ENCODE results near the gene CCDC57.

Gene CCDC57

DNA sequence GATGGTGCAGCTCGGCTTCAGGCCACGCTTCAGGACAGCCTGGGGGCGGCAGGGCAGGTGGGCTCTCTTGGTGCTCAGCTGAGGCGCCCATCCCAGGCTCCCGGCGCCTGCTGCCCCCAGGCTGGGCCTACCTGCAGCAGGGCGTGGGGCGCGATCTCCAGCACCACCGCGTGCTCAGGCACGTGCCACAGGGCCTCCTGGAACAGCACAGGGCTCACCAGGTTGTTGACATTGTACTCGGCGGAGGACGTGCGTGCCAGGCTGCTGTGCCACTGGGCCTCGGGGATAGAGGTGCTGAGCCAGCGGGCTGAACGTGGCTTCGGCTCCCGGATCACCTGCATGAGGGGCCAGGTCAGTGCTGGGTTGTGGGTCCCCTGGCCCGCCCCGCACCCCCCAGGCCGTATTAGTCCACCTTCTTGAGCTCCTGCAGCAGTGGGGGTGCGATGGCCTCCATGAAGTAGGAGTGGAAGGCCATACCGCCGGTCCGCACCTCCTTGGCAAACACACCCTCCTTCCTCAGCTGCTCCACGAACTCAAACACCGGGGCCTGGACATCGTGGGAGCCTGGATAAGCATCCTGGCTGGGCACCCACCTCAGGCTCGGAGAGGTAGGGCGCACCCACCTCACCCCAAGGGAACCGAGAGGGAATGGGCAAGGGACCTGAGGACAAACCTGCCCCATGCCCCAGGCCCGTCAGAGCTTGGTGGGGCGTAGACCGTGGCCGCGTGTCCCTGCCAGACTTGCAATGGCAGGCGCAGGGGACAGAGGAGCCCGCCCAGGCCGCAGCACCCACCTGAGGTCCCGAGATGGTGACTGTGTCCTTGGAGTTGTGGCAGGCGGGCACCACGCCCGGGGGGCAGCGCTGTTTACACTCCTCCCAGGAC, 123.6 kb downstream of the CCDC57 start:
- DNase-seq: no peak

DNA sequence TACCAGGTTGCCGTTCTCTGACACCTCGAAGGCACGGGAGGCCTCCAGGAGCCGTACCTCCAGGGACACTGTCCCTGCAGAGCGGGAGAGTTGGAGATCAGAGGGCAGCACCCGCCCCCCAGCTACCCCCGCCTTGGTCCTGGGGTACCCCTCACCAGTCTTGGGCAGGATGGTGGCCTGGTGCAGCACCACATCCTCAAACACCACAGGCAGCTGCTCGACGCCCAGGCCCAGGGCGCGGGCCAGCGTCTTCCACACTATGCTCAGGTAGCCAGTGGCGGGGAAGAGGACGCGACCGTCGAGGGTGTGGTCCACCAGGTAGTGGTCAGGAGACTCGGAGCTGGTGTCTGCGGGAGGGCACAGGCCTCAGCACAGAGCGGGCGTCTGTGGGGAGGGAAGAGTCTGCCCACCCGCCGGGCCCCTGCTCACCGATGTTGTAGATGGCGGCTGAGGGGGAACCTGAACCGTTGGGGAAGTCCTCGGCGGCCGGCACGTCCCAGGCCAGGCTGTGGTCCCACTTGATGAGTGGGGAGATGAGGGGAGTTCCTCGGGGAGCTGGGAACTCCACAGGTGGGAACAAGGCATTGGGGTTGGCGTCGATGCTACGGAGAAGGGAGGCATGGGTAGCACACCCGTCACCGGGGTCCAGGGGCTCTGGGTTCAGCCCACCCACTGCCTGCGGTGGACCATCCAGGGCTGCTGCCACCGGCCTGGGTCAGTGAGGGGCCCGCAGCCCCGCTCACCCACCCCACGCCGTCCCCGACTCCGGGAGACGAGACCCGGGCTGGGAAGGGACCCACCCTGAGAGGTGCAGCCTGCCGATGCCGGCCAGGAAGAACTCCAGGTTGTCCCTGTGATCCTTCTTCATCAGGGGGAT, 124.4 kb downstream of the CCDC57 start:
- no peak for DNase-seq

DNA sequence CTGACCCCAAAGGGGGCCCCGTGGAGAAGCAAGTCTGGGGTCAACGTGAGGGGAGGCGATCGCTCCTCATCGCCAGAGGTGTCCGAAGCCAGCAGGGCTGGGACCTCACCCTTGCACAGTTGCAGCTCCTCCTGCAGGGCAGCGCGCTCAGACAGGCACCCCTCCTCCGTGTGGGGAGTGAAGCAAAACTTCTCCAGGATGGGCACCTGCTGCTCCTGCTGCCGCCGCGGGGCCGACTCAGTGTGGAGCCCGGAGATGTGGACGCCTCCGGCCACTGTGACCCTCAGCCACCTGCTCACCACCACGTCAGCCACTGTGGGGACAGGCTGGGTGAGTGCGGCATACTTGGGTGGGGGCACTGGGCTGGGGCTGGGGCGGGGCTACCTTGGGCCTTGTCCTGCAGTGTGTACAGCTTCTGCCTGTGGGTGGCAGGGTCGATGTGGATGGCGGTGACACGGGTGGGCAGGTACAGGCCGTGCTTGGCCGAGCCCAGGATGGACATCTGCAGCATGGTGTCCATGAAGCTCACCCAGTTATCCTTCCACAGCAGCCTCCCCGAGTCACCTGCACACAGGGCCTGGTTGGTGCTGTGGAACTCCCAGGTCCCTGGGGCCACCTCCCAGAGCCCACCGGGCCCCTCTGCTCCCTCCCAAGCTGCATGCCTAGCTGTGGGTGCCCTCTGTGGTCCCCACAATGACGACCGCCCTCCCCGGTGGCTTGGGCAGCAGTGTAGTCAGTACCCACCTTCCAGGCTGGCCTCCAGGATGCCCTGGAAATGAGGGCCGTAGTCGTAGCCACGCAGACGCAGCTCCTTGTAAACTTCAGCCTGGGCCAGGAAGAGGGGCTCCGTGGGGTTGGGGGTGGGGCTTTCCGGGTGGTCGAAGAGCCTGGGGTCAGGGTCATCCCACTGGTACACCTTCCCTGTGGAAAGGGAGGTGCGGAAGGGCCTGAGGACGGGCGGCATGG, 125.4 kb downstream of the CCDC57 start:
- DNase-seq: no peak

DNA sequence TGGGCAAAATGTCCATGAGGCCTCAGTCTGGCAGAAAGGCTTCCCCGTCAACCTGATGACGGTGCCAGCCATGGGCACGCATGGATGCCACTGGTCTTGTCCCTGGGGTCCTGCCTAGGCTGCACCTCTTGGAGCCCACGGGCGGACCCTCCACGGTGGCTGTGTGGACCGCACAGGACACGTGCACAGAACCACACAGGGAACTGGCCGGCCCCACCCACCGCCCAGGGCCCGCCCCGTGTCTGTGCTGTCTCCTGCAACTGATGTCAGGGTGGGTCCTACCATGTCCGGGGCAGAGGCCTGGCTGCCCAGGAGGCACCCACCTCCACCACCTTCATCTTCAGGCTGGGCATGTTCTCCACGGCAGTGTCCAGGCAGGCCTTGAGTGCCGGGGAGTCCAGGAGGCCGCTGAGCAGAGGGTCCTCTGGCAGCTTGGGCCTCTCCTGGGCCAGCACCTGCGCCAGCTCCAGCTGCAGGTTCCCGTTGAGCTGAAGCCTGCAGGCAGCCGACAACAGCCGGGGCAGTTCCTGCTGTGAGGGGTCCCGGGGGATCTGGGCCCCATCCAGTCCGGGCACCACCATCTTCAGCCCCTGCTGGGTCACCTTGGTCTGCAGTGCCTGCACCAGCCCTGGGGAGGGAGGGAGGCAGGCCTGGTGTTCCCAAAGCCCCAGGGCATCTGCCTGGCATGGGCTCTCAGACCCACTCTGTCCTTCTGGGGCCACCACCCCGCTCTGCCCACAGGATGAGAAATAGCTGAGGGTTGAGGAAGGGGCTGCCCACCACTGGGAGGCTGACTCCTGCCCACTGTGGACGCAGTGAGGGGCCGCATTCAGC, 126.5 kb downstream of the CCDC57 start:
- DNase-seq: no peak

DNA sequence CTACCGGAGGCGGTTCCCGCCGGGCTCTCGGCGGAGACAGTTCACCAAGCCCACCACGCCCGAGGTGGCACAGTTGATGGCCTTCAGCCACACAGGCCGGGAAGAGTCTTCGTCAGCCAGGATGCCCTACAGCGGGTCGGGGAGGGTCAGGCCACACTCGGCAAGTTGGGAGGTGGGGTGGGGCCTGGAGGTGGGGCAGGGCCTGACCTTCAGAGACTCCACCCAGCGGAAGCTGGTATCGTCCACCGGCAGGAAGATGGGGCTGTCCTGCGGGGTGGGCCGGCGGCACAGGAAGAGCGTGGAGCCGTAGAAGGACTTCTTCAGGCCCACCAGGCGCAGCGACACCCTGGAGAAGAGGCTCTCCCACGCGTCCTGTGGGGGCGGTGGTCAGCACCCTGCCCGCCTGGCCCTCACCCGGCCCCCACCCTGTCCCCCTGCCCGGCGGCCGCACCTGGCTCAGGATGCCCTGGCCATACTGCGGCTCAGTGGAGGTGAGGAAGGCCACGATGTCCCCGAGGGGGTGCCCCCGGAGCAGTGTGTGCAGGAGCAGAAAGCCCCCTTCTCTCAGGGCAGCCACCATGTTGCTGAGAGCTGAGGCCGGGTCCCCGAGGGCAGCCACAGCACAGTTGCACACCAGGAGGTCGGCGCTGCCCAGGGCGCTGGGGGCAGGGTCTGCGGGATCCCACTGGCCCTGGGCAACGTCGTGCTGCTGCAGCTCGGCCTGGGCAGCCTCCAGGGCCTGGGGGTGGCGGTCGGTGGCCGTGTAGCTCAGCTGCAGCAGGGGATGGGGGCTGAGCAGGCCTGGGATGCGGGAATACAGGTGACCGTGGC, 127.4 kb downstream of the CCDC57 start:
- no peak for DNase-seq

DNA sequence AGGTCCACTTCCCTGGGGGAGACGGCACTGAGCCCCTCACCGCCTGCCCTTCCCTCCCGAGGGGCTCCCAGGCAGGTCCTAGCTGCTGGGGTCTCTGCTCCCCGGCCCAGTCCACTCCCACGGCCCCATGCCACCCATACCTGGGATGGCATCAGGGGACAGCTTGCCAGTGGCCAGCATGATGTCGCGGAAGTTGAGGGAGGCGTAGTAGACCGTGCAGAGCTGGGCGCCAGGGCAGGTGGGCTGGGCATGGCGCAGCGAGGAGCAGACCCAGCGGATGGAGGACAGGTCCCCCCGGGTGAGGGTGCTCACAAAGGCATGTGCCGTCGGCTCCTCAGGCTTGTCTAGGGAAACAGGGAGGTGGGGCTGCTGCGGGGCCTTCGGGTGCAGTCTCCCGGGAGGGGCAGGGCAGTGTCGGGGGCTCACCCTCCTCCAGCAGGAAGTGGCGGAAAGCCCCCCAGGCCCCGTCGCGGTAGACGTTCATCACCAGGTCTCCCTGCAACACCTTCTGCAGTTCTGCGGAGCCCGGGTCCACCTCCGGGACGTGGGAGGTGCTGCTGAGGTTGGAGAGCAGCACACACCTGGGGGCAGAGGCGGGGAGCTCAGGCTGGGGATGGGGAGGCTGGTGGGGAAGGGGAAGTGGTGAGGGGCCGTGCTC, 128.1 kb downstream of the CCDC57 start:
- DNase-seq: no peak

DNA sequence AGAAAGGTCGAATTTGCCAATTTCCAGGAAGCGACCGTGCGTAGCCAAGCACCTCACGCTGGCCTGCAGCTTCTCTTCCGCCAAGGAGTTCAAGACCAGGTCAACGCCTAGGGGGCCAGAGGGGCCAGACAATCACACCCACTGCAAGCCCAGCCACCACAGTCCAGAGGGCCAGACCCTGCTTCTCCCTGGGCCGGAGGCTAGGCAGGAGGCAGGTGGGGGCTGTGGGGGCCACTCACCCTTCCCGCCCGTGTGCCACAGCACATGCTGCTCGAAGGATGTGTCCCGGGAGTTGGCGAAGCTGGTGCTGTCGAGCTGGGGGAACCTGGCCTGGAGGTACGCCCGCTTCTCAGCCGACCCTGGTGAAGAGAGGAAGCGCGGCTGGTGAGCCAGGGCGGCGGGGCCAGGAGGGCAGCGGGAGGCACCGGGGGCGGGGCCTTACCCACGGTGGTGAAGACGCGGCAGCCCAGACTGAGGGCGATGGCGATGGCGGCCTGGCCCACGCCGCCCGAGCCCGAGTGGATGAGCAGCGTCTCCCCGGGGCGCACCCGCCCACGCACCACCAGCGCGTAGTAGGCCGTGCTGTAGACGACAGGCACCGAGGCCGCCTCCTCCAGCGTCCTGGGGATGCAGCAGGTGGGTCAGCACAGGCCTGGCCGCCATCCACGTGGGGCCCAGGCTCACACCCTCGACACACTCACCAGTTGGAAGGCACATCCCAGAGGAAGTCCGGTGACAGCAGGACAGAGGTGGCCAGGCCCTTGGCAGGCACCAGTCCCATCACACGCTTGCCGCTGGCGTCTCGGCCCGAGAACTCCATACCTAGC, 128.9 kb downstream of the CCDC57 start:
- no peak for DNase-seq

DNA sequence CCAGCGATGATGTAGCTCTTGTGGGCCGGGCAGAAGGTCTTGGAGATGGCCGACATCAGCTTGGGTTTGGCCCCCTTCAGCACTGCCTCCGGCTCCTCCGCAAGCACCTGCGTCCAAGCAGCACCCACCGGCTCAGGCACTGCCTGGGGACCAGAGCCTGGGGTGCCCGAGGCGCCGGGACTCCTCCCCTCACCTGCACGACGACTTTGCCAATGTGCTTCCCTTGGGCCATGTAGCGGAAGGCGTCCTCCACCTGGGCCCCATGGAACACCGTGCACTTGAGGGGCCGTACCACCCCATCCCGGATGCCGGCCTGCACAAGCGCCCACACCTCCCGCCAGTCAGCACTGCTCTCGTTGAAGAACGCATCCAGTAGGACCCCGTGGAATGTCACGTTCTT, 129.6 kb downstream of the CCDC57 start:
- DNase-seq: no peak

DNA sequence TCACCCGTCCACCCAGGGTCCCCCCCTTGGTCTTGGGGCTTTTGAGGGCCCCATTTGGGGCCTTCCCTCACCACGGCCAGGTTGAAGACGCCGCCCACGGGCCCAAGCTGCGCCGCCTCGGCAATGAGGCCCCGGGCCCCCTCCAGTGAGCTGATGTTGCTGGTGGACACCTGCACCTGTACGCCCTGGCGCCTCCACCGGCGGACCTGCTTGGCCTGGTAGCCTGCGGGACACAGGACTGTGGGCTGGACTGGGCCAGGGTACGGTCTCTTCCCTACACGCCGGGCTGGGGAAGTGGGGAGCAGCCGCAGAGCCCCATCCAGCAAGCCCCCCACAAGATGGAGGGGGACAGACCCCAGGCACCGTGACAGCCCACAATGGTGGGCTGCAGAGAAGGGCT, 130.2 kb downstream of the CCDC57 start:
- no peak for DNase-seq

DNA sequence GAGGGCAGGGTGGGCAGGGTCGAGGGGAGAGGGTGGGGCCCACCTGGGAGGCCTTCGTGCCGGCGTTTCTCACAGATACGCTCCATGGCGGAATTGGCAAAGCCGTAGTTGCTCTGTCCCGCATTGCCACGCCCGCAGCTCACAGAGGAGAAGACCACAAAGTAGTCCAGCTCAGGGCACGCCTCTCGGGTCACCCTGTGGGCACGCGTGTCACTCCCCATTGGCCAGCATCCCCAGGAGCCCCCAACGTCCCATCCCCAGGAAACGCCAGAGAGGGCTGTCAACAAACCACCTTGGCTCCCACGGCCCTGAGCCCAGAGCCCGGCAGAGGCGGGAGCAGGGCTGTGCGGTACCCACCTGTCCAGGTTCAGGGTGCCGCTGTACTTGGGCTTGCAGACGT, 130.7 kb downstream of the CCDC57 start:
- DNase-seq: no peak

DNA sequence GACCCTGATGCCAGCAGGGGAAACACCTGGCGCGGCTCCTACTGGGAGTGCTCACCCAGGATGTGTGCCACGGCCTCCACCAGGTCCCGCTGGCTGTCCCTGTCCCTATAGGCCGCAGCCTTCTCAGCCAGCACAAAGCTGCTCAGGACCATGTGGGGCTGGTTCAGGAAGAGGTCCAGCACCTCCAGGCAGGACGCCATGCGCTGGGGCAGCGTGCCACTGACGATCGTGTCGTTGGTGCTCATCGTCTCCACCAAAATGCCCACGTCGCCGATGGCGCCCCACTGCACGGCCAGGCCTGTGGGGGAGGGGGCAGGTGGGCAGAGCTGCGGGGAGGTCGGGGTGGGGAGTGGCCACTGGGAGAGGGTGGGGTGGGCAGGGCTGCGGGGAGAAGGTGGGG, 131.1 kb downstream of the CCDC57 start:
- no peak for DNase-seq

DNA sequence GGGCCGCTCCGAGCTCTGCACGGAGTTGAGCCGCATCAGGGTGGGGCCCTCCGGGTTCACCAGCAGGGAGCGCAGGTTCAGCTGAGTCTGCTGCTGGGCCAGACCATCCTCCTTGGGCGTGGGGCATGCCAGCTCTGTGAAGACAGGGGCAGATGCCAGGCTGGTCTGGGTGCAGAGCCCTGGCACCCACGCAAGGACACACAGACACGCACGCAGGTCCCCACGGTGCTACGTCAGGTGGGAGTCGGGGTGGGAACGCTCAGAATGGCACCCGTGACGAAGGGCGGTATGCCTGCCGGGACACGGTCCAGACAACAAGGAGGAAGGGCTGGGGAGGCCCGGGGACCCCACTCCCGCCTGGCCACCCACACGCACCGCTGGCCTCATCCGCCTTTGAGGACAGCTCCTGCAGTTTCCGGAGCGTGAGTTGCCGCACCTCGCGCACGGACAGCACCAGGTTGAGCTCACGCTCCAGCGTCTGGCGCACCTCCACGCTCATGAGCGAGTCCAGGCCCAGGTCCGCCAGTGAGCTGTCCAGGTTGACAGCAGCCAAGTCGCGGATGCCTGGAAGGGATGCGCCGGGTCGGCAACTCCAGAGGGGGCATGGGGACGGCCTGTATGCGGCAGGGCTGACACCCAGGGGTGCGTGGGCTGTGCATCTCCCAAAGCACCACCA, 131.7 kb downstream of the CCDC57 start:
- DNase-seq: no peak

DNA sequence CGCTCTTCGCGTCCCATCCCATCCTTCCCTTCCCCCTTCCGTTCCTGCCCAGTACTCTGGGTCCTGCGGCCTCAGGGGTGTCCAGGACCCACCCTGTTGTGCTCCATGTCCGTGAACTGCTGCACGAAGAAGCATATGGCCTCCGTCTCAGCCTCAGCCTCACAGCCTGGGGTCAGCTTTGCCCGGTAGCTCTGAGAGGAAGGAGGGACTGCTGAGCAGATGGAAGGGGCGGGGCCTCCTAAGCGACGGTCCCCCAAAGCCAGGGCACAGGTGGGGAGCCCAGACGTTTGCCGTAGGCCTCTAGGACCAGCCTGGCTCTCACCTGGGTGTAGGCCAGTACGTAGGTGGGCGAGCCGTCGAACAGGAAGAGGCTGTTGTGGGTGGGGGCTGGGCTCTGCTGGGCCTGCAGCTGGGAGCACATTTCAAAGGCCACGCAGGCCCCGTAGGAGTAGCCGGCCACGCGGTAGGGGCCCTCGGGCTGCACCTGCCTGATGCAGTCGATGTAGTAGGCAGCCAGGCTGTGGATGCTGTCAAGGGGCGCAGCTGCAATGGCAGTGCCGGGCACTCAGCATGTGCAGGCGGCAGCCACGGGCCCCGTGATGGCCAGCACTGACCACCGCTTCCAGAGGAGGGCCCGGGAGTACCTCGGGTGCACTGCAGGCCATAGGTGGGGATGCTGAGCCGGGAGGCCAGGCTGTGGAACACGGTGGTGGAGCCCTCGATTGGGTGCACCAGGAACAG, 132.4 kb downstream of the CCDC57 start:
- no peak for DNase-seq

DNA sequence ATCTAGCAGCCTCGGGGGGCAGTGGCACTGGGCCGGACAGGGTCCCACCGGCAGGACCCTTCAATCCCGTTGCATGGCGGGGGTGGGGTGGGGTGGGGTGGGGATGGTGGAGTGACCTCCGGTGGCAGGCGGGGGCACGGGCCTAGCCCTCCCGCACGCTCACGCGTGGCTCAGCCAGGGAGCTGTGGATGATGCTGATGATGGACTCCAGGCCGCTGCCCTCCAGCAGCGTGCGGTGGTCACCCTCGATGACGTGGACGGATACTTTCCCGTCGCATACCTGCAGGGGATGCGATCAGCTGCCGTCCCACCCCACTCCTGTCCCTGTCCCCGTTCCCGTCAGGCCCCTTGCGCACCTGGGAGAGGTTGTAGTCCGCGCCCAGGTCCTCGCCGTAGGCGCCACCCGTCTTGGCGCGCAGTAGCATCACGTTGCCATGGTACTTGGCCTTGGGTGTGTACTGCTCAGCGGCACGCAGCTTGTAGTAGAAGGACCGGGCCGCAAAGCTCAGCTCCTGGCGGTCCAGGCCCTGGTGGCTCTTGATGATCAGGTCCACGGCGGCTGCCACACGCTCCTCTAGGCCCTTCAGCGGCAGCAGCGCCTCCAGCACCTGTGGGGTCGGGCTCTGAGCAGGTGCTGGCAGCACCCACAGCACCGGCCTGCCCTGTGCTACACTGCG, 133.5 kb downstream of the CCDC57 start:
- DNase-seq: no peak

DNA sequence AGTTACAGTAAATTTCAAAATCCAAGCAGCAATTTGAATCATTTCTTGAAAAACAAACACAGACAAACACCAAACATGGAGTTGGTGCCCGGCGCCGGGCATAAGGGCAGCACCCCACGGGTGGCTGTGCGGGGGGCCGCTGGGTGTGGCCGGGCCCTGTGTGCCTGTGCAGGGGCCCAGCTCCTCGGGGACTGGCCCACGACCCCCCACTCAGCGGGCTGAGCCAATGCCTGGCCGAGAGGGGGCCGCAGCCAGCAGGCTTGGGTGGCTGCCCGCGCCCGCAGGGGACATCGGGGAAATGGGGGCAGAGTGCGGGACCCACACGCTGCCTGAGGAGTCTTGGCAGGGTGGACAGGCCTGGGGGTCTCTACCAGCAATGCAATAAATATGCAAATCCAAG, 134.2 kb downstream of the CCDC57 start:
- DNase-seq: no peak

DNA sequence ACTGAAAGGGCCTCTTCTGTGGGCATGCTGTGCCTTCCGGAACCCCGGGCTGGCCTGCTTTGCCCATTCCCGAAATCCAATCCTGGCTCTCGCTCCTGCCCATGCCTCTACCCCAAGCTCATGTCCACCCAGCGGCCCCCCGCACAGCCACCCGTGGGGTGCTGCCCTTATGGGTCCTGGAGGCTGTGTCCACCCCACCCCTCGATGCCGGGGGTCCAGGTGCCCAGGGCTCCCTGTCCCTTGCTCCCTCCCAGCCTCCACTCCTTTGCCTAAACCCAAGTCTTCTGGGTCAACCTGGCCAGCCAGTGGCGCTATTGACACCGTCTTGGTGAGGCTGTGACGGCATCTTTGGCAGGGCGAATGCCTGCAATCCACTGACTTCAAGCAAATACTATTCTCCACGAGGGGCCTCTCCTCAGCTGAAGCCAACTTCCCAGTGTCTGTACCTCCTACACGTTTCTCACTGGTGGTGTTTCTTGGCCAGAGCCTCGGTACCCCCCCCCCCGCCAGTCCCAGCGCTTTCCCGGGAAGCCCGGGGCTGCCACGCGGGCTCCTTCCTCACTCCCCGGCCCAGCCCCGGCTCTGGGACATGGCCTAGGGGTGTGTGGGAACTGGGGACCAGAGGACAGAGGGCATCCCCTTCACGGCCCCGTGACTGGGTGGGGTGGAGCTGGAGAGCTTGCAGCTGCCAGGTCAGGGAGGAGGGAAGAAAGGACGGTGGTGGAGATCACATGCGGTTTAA, 134.9 kb downstream of the CCDC57 start:
- DNase-seq: no peak

Measured in fibroblast of skin of right quadriceps (primary cell).